Limb (tissue), 2 donors: ENCODE measurements around the gene C4BPA.

Experiments used
- DNase-seq, 2 donors: peaks; one replicate each; pipeline ENCODE4 v3.0.0-alpha.2; 2016; ENCODE audit errors: extremely low spot score in 2 of 2

The C4BPA gene

GRCh38 chr1:207181847-207182246 is 77.8 kb downstream of the C4BPA start:
- DNase-seq, result no peak

GRCh38 chr1:207186503-207186902 is 82.5 kb downstream of the C4BPA start:
- no peak for DNase-seq

GRCh38 chr1:207188901-207189300 is 84.9 kb downstream of the C4BPA start:
- DNase-seq, result no peak

DNA sequence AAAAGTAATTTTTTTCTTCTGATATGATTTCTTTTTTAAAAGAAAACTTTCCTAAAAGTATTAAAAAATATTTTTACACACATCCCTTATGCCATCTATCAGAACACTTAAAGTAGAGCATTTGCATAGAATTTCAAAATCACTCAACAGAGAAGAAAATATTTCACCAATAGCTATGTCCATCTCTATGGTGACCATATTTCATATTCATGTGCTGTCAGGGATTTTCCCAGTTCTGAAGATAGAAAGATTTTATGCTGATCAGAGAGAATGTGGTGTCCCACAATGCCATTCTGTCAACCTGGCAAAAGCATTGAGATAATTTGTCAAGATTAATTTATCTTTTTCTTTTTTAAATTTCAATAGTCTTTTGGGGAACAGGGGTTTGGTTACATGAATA is 87.0 kb downstream of the C4BPA start:
- DNase-seq, result no peak

- DNase-seq, result no peak
Measured at GRCh38 chr1:207191776-207192175, 87.7 kb downstream of the C4BPA start.

- DNase-seq, result no peak
Measured at GRCh38 chr1:207194197-207194596, 90.2 kb downstream of the C4BPA start.
